WTC11 (cell line): Measurements from ENCODE around the gene PAQR6. TPM values are rescaled to one million over a fixed set of nuclear protein-coding genes. Genes with fewer than 3 reads are reported as not detected.

Experiments used
- ATAC-seq: fragments of 200-7000 bp; cut with Tn5 transposase; 2 replicates; pipeline ENCODE4 v1.10.0; 2021; ENCODE audit warnings: mild to moderate bottlenecking, moderate library complexity
- CTCF ChIA-PET: fragments of 300-600 bp; sonication (Branson Sonifier 250); formaldehyde crosslinking; loops from one replicate; lab custom pipeline; 2021; ENCODE audit warnings: antibody characterized with exemption; lab: Charles Lee
- POLR2A ChIA-PET: fragments of 350-600 bp; sonication (Branson Sonifier 250); formaldehyde crosslinking; loops from one replicate; lab custom pipeline; 2021; ENCODE audit warnings: antibody characterized with exemption; lab: Charles Lee
- DNase-seq: peaks from one replicate; pipeline ENCODE4 v3.0.0; 2021; ENCODE audit warnings: low spot score
- H3K27ac Mint-ChIP-seq: 2 replicates; pipeline ENCODE4 v1.8.0; 2021; ENCODE audit warnings: mixed read lengths
- H3K27me3 Mint-ChIP-seq: 2 replicates; pipeline ENCODE4 v1.8.0; 2021; ENCODE audit warnings: low read depth, mild to moderate bottlenecking, moderate library complexity, mixed read lengths
- H3K36me3 Mint-ChIP-seq: 2 replicates; pipeline ENCODE4 v1.8.0; 2021; ENCODE audit warnings: mixed read lengths
- H3K4me1 Mint-ChIP-seq: 2 replicates; pipeline ENCODE4 v1.8.0; 2022; ENCODE audit warnings: mixed read lengths
- H3K4me3 Mint-ChIP-seq: 2 replicates; pipeline ENCODE4 v1.8.0; 2021; ENCODE audit warnings: mild to moderate bottlenecking, moderate library complexity, mixed read lengths
- H3K9me3 Mint-ChIP-seq: 2 replicates; pipeline ENCODE4 v1.8.0; 2021; ENCODE audit warnings: mixed read lengths
- RORB ChIP-seq: fragments of 250-450 bp; sonication (Bioruptor Pico); IDR thresholded peaks from 2 replicates; pipeline ENCODE4 v1.9.0; 2021; ENCODE audit warnings: mild to moderate bottlenecking
- SMAD3 ChIP-seq: sonication (generic); formaldehyde crosslinking; IDR thresholded peaks from 2 replicates; pipeline ENCODE4 v1.8.0; 2022; ENCODE audit warnings: missing genetic modification reagents, mild to moderate bottlenecking, borderline replicate concordance
- TEAD1 ChIP-seq: sonication (generic); formaldehyde crosslinking; IDR thresholded peaks from 2 replicates; pipeline ENCODE4 v1.8.0; 2022; ENCODE audit warnings: mild to moderate bottlenecking, missing genetic modification reagents
- ZNF219 ChIP-seq: sonication (generic); formaldehyde crosslinking; IDR thresholded peaks from 2 replicates; pipeline ENCODE4 v1.8.0; 2023; ENCODE audit warnings: missing genetic modification reagents, mild to moderate bottlenecking, borderline replicate concordance
- total RNA-seq: library from RNA; stranded (reverse); gene quantifications from 3 replicates; pipeline ENCODE4 v1.2.3, GENCODE V29; 2021
- TF ChIP-seq, protein P1 (sequence below): sonication (generic); formaldehyde crosslinking; IDR thresholded peaks from 2 replicates; pipeline ENCODE4 v1.8.0; 2023; ENCODE audit warnings: missing genetic modification reagents, mild to moderate bottlenecking, borderline replicate concordance
- TF ChIP-seq, protein P2 (sequence below): sonication (generic); formaldehyde crosslinking; IDR thresholded peaks from 2 replicates; pipeline ENCODE4 v1.8.0; 2022; ENCODE audit warnings: mild to moderate bottlenecking, missing genetic modification reagents
- TF ChIP-seq, protein P3 (sequence below): sonication (generic); formaldehyde crosslinking; IDR thresholded peaks from 2 replicates; pipeline ENCODE4 v1.8.1; 2022; ENCODE audit warnings: missing genetic modification reagents, borderline replicate concordance
- TF ChIP-seq, protein P4 (sequence below): sonication (generic); formaldehyde crosslinking; IDR thresholded peaks from 2 replicates; pipeline ENCODE4 v1.8.0; 2023; ENCODE audit warnings: mild to moderate bottlenecking, missing genetic modification reagents
- TF ChIP-seq, protein P5 (sequence below): sonication (generic); formaldehyde crosslinking; IDR thresholded peaks from 2 replicates; pipeline ENCODE4 v1.8.0; 2022; ENCODE audit warnings: mild to moderate bottlenecking, missing genetic modification reagents
- TF ChIP-seq, protein P6 (sequence below): fragments of 250-450 bp; sonication (Bioruptor Pico); IDR thresholded peaks from 2 replicates; pipeline ENCODE4 v1.8.0; 2021; ENCODE audit warnings: mild to moderate bottlenecking
- TF ChIP-seq, protein P7 (sequence below): sonication (generic); formaldehyde crosslinking; IDR thresholded peaks from 2 replicates; pipeline ENCODE4 v1.8.0; 2022; ENCODE audit warnings: mild to moderate bottlenecking, missing genetic modification reagents

The PAQR6 gene
- total RNA-seq, 1 experiment from 2014 or later, result 5.9 TPM

DNA sequence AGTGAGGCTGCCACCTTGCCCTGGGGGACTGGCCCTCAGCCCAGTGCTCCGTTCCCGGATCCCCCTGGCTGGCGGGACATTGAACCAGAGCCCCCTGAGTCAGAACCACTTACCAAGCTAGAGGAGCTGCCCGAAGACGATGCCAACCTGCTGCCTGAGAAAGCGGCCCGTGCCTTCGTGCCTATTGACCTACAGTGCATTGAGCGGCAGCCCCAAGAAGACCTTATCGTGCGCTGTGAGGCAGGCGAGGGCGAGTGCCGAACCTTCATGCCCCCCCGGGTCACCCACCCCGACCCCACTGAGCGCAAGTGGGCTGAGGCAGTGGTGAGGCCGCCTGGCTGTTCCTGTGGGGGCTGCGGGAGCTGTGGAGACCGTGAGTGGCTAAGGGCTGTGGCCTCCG, 37.6 kb upstream of the PAQR6 start (continued):
- TF ChIP-seq, protein P1, sequence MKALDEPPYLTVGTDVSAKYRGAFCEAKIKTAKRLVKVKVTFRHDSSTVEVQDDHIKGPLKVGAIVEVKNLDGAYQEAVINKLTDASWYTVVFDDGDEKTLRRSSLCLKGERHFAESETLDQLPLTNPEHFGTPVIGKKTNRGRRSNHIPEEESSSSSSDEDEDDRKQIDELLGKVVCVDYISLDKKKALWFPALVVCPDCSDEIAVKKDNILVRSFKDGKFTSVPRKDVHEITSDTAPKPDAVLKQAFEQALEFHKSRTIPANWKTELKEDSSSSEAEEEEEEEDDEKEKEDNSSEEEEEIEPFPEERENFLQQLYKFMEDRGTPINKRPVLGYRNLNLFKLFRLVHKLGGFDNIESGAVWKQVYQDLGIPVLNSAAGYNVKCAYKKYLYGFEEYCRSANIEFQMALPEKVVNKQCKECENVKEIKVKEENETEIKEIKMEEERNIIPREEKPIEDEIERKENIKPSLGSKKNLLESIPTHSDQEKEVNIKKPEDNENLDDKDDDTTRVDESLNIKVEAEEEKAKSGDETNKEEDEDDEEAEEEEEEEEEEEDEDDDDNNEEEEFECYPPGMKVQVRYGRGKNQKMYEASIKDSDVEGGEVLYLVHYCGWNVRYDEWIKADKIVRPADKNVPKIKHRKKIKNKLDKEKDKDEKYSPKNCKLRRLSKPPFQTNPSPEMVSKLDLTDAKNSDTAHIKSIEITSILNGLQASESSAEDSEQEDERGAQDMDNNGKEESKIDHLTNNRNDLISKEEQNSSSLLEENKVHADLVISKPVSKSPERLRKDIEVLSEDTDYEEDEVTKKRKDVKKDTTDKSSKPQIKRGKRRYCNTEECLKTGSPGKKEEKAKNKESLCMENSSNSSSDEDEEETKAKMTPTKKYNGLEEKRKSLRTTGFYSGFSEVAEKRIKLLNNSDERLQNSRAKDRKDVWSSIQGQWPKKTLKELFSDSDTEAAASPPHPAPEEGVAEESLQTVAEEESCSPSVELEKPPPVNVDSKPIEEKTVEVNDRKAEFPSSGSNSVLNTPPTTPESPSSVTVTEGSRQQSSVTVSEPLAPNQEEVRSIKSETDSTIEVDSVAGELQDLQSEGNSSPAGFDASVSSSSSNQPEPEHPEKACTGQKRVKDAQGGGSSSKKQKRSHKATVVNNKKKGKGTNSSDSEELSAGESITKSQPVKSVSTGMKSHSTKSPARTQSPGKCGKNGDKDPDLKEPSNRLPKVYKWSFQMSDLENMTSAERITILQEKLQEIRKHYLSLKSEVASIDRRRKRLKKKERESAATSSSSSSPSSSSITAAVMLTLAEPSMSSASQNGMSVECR (CRISPR knock-in tag), result no peak
- no peak for TF ChIP-seq RORB (CRISPR knock-in tag)
- TF ChIP-seq, protein P2, sequence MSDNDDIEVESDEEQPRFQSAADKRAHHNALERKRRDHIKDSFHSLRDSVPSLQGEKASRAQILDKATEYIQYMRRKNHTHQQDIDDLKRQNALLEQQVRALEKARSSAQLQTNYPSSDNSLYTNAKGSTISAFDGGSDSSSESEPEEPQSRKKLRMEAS (CRISPR knock-in tag), result no peak
- TF ChIP-seq, protein P3, sequence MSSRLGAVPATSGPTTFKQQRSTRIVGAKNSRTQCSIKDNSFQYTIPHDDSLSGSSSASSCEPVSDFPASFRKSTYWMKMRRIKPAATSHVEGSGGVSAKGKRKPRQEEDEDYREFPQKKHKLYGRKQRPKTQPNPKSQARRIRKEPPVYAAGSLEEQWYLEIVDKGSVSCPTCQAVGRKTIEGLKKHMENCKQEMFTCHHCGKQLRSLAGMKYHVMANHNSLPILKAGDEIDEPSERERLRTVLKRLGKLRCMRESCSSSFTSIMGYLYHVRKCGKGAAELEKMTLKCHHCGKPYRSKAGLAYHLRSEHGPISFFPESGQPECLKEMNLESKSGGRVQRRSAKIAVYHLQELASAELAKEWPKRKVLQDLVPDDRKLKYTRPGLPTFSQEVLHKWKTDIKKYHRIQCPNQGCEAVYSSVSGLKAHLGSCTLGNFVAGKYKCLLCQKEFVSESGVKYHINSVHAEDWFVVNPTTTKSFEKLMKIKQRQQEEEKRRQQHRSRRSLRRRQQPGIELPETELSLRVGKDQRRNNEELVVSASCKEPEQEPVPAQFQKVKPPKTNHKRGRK (CRISPR knock-in tag), result no peak

DNA sequence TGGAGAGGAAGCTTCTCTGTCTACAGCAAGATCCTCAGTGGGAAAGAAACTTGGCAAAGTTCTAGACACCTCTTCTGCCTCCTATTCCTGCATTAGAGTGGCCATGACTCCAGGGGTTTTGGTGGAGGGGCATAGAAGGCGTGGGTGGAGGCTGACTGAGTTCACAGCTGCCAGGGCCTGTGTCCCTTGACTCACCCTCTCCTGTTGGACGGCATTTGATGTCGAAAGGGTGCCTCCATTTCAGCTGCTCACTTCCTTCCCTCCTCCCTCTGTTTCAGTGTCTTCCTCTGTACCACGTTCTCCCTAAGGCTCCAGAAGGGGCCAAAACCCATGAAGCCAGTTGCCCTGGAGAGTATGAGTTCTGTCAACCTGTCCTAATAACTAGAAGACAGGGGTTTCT, 36.9 kb upstream of the PAQR6 start:
- POLR2A ChIA-PET, result no interaction called here
- Mint-ChIP-seq H3K27ac (no peak overlapping the region), H3K36me3 (no peaks in the 10 kb centered on the region), H3K4me1 (peaks cover 24% of the 10 kb centered on the region), H3K4me3 (peak overlapping the region; percentile 97; the same call in 1 of the 2 replicates), H3K9me3 (no peaks in the 10 kb centered on the region), H3K27me3 (no peaks in the 10 kb centered on the region)
- CTCF ChIA-PET, result no interaction called here
- no peak for ATAC-seq
- no peak for DNase-seq
- TF ChIP-seq, protein P4, sequence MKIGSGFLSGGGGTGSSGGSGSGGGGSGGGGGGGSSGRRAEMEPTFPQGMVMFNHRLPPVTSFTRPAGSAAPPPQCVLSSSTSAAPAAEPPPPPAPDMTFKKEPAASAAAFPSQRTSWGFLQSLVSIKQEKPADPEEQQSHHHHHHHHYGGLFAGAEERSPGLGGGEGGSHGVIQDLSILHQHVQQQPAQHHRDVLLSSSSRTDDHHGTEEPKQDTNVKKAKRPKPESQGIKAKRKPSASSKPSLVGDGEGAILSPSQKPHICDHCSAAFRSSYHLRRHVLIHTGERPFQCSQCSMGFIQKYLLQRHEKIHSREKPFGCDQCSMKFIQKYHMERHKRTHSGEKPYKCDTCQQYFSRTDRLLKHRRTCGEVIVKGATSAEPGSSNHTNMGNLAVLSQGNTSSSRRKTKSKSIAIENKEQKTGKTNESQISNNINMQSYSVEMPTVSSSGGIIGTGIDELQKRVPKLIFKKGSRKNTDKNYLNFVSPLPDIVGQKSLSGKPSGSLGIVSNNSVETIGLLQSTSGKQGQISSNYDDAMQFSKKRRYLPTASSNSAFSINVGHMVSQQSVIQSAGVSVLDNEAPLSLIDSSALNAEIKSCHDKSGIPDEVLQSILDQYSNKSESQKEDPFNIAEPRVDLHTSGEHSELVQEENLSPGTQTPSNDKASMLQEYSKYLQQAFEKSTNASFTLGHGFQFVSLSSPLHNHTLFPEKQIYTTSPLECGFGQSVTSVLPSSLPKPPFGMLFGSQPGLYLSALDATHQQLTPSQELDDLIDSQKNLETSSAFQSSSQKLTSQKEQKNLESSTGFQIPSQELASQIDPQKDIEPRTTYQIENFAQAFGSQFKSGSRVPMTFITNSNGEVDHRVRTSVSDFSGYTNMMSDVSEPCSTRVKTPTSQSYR, result no peak
- TF ChIP-seq, protein P5, sequence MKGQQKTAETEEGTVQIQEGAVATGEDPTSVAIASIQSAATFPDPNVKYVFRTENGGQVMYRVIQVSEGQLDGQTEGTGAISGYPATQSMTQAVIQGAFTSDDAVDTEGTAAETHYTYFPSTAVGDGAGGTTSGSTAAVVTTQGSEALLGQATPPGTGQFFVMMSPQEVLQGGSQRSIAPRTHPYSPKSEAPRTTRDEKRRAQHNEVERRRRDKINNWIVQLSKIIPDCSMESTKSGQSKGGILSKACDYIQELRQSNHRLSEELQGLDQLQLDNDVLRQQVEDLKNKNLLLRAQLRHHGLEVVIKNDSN, result no peak
- TF ChIP-seq, protein P2 (CRISPR knock-in tag), result no peak
- no peak for TF ChIP-seq SMAD3 (CRISPR knock-in tag)
- TF ChIP-seq, protein P6, sequence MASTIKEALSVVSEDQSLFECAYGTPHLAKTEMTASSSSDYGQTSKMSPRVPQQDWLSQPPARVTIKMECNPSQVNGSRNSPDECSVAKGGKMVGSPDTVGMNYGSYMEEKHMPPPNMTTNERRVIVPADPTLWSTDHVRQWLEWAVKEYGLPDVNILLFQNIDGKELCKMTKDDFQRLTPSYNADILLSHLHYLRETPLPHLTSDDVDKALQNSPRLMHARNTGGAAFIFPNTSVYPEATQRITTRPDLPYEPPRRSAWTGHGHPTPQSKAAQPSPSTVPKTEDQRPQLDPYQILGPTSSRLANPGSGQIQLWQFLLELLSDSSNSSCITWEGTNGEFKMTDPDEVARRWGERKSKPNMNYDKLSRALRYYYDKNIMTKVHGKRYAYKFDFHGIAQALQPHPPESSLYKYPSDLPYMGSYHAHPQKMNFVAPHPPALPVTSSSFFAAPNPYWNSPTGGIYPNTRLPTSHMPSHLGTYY (CRISPR knock-in tag), result no peak
- no peak for TF ChIP-seq TEAD1 (CRISPR knock-in tag)
- TF ChIP-seq, protein P1 (CRISPR knock-in tag), result no peak
- TF ChIP-seq, protein P7, sequence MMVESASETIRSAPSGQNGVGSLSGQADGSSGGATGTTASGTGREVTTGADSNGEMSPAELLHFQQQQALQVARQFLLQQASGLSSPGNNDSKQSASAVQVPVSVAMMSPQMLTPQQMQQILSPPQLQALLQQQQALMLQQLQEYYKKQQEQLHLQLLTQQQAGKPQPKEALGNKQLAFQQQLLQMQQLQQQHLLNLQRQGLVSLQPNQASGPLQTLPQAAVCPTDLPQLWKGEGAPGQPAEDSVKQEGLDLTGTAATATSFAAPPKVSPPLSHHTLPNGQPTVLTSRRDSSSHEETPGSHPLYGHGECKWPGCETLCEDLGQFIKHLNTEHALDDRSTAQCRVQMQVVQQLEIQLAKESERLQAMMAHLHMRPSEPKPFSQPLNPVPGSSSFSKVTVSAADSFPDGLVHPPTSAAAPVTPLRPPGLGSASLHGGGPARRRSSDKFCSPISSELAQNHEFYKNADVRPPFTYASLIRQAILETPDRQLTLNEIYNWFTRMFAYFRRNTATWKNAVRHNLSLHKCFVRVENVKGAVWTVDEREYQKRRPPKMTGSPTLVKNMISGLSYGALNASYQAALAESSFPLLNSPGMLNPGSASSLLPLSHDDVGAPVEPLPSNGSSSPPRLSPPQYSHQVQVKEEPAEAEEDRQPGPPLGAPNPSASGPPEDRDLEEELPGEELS, result no peak
- TF ChIP-seq ZNF219 (CRISPR knock-in tag), result no peak
- TF ChIP-seq, protein P3 (CRISPR knock-in tag), result no peak
